ENCODE data around the gene POTEC.
"Not testable (repeated sequence)": the region's sequence is repeated elsewhere in the genome, so short reads cannot be mapped to it uniquely, and the experiment has no call there.

POTEC gene

GRCh38 chr18:14543446-14543964, at the start of gene POTEC:
TSS of gene POTEC (minus strand) at chr18:14543600. CDS start at chr18:14543146, 454 bp downstream.
- DNase-seq: not testable (repeated sequence)

DNA sequence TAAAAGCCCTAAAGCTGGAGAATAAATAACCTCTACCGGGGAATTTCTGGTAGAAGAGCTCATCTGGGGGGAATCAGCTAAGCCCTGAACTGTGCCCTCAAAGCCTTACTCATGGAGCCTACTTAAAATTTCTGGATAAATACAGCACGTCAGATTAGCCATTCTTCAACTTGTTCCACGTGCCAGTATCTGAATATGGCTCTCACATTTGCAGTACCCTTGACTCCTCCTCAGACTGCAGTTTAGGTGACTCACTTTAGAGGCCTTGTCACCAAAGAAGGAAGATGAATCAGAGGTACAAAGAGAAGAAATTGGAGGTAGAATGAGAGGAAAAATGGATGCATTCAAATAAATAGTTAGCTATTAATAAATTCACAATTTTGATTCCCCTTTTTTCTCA, 34.6 kb upstream of the POTEC start:
- no peak for DNase-seq

- DNase-seq: not testable (repeated sequence)
Measured at GRCh38 chr18:14559502-14559901, 16.1 kb upstream of the POTEC start.

DNA sequence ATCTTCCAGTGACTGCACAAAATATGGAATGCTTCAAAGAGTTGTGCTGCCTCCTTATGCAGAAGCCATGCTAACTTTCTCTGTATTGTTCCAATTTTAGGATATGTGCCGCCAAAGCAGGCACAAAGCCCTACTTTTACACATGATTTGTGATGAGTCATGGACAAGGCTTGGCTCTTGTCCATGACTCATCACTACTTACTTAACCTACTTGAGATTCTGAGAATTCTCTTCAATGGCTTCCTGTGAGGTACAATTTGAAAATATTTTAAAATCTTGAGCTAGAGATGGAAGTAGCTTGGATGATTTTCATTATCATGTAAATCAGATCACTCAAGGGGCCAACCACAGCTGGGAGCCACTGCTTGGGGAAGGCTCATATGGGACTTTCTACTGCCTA, 11.7 kb downstream of the POTEC start:
- DNase-seq: not testable (repeated sequence)

DNA sequence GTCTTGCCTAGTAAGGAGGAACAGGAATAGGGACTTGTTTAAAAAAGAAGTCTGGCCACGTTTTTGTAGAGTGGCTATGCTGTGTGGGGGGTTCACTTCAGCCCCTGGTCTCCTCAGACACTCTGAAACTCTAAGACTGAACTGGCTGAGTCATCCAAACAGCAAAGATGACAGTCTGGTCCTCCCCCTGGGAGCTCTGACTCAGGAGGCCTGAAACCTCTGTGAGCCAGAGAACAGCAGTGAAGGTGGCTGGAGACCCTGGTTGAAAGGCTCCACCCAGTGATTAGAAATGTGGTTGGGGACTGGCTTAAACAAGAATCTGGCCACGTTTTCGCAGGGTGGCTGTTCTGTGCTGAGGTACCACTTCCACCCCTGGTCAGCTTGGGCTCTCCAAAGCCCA, 32.7 kb downstream of the POTEC start:
- not testable (repeated sequence) for DNase-seq

- not testable (repeated sequence) for DNase-seq
Measured at GRCh38 chr18:14503691-14504090, 39.7 kb downstream of the POTEC start.

DNA sequence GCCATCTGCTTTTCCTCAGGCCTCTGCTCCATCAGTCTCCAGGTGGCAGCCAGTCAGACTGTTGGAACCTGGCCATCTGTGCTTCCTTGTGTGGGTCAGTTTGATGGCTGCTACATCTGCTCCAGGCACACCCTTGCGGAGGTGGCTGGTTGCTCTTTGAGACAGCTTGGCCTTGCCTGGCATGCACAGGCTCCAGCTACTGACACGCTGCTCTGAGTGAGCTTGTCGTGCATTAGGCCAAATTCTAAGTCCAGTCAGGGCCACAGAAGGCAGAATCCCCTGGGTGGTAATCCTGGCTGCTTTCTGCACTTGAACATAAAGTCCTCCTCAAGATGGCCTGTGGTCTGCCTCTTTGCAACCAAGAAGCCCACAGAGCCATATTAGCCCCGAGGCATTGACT, 41.5 kb downstream of the POTEC start:
- DNase-seq: not testable (repeated sequence)

DNA sequence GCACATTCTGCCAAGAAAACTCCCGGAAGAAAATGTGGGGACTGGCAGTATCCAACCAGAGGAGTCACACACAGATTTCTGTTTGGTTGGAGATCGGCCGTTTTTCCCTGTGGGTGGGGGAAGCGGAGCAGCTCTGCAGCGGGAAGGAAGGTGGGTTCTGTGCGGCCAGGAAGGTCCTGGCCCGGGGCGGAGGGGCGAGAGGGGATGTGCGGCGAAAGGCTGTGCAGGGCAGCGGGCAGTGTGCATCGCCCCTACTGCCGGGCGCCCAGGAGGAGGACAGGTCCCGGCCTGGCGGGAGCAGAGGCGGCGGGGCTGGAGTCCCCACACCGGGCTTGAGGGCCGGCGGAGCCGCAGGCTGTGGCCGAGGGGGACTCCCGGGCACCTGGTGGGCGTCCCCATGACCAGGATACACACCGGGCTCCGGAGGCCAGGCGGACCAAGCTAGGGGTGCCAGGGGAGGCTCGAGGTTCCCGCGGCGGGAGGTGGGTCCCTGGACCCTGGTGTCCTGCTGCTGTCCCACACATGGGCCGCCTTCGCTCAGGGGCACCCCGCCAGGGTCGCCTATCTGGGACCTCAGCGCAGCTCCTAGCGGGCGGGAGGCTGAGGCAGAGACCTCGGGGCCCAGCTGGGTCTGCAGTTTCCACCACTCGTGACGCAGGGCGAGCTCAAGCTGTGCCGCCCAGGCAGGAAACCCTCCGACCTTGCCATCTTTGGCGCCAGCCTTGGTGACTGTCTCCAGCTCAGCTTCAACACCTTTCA, 54.0 kb downstream of the POTEC start:
- DNase-seq: not testable (repeated sequence)

- not testable (repeated sequence) for DNase-seq
Measured at GRCh38 chr18:14488789-14489188, 54.6 kb downstream of the POTEC start.

- not testable (repeated sequence) for DNase-seq
Measured at GRCh38 chr18:14486926-14487580, 56.3 kb downstream of the POTEC start.

DNA sequence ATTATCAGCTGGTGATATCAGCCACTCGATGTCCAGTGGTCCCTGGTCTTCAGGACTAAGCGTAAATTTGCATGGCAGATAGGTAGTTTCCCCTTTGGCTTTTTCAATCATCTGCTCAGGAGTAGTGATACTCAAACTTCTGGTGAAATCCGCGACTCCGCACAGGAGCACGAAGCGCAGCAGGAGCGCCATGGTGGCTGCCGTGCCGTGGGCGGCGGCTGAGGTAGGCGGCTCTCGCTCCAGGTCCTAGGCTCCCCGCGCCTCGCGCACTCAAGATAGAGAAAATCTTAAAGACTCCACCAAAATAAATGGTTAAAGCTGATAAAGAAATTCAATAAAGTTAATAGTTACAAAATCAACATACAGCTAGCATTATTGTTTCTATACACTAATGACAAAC, 64.3 kb downstream of the POTEC start:
- not testable (repeated sequence) for DNase-seq

- DNase-seq: not testable (repeated sequence)
Measured at GRCh38 chr18:14475520-14475919, 67.9 kb downstream of the POTEC start.

- not testable (repeated sequence) for DNase-seq
Measured at GRCh38 chr18:14474752-14475151, 68.6 kb downstream of the POTEC start.

- DNase-seq: not testable (repeated sequence)
Measured at GRCh38 chr18:14474007-14474720, 69.2 kb downstream of the POTEC start.

DNA sequence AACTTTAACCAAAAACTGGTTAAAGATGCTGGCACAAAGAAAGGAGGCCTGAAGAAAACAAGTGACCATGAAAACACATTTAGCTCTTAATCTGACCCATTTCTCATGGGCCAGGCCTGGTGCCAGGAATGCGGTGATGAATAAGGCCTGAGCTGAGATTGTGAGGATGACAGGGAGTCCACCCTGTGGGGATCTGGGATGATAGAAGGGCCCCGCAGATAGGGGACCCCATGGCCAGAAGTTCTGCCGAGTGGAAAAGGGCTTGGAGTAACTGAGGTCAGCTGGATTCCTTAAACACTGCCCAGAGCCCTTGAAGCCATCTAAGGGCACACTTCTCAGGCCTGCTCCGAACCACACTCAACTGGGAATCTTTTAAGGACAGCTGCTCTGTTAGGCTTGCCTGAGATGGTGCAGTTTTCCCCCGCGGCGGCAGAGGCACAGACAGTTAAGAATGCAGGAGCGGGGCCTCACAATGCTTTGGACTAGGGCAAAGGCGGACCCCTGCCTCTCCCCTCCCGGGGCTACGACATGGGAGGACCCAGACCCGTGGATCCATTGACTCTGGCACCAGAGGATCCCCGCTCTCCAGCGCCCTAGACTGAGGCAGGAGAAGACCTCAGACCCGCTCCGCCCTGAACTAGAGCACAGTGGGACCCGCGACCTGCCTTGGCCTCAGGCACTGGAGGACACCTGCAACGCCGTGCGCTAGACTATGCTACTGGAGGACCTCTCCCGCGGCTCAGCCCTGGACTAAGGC, 70.0 kb downstream of the POTEC start:
- DNase-seq: not testable (repeated sequence)

DNA sequence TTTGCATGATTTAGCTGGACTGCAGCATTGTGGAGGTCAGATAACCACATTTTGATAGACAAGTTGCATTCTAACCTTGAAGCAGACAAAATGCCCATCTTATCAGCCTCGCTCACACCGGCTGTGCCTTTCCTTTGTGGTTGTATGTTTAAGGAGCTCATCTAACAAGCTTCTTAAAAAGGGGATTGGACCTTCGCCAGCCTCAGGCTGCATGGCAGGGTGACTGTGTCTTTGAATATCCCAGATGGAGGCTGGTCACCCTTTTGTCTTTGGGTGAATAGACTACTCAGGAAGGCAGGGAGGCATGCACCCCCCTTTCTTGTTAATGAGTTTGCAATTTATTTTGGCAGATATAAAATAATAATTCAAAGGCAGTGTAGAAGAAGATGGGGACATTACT, 72.1 kb downstream of the POTEC start:
- DNase-seq: not testable (repeated sequence)

GRCh38 chr18:14470446-14470845, 73.0 kb downstream of the POTEC start:
- not testable (repeated sequence) for DNase-seq

- peak; percentile 4 to 21 (median 4) for DNase-seq
Measured at GRCh38 chr18:14470046-14470445, 73.4 kb downstream of the POTEC start.

DNA sequence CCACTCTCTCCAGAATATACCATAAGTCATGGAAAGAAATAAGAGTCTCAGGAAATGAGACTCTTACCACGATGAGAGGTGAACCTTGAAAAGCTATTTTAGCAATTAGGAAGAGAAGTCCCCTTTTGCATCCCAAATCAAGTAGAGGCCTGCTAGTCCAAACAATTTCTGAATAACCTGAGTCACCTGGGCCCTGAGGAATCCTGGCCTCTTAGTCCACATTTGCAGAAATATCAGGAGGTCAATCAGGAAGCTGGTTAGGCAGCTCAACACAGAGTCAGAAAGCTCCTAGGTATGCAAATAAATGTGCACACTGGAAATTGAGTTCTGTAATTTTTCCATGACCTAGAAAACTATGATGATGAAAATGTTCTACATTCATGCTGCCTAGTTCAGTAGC, 77.4 kb downstream of the POTEC start:
- DNase-seq: not testable (repeated sequence)

Data from suppressor macrophage treated with lipopolysaccharide for 1 hour (primary cell).